Endothelial cell of umbilical vein (primary cell): ENCODE results near the gene GGA1. TPM values are rescaled to one million over a fixed set of nuclear protein-coding genes. Genes with fewer than 3 reads are reported as not detected.
A peak's percentile ranks its signal among the peaks of the same experiment; 100 is the strongest.

Experiments used
- BruUV-seq: library from RNA; stranded (reverse); fragments of 400-500 nt; replicated peaks from 2 replicates; lab custom pipeline; 2021; lab: Mats Ljungman, UMichigan
- CTCF ChIA-PET: fragments of 300-600, 350-600 bp; sonication (Branson Sonifier 250); formaldehyde crosslinking; loops from one replicate; lab custom pipeline; 2021; ENCODE audit warnings: antibody characterized with exemption, inconsistent platforms; lab: Charles Lee
- POLR2A ChIA-PET: fragments of 300-600, 350-600 bp; sonication (Branson Sonifier 250); formaldehyde crosslinking; loops from one replicate; lab custom pipeline; 2021; ENCODE audit warnings: antibody characterized with exemption, inconsistent platforms; lab: Charles Lee
- DNase-seq: peaks from one replicate; pipeline ENCODE4 v3.0.0-alpha.2; 2011; ENCODE audit warnings: low read depth, low spot score
- FAIRE-seq: peaks from 2 replicates; lab custom pipeline; 2011; peaks lifted over from hg19 to GRCh38; lab: Jason Lieb, UNC
- H2AFZ ChIP-seq: 2 replicates; pipeline ENCODE4 v1.6.0; 2012; ENCODE audit warnings: low read depth, low read length, control low read depth, inconsistent platforms
- H3K27ac ChIP-seq: 2 replicates; pipeline ENCODE4 v1.5.1; 2011; ENCODE audit warnings: low read depth, mild to moderate bottlenecking, control low read depth, low read length, moderate library complexity; ENCODE audit not compliant: insufficient read depth
- H3K27me3 ChIP-seq, 2 experiments: 2 replicates each; pipeline versions ENCODE4 v1.6.0 to v1.6.1; 2011; ENCODE audit warnings: low read length in 2 of 2, mixed read lengths in 1 of 2; ENCODE audit not compliant: control insufficient read depth in 2 of 2, insufficient read depth in 2 of 2
- H3K36me3 ChIP-seq, 2 experiments: 2 replicates in 1 of 2; 3 replicates in 1 of 2; pipeline ENCODE4 v1.5.1; 2011; ENCODE audit warnings: low read length in 2 of 2, mild to moderate bottlenecking in 1 of 2, moderate library complexity in 1 of 2; ENCODE audit not compliant: control insufficient read depth in 2 of 2, insufficient read depth in 2 of 2; ENCODE audit errors: extremely low read depth in 1 of 2
- H3K4me1 ChIP-seq: 3 replicates; pipeline ENCODE4 v1.5.1; 2011; ENCODE audit warnings: mild to moderate bottlenecking, low read length; ENCODE audit not compliant: control insufficient read depth, insufficient read depth; ENCODE audit errors: extremely low read depth
- H3K4me2 ChIP-seq: 2 replicates; pipeline ENCODE4 v1.6.1; 2011; ENCODE audit warnings: low read length, control low read depth, mixed read lengths; ENCODE audit not compliant: insufficient read depth
- H3K4me3 ChIP-seq, 3 experiments: fragments of 200-600 bp in 1 of 3; sonication (generic), shearing (Covaris generic) in 1 of 3; replicated peaks in 1 of 3; 2 replicates each; pipeline ENCODE4 v1.5.1; 2011 to 2016; ENCODE audit warnings: control low read depth in 3 of 3, low read length in 3 of 3, mild to moderate bottlenecking in 2 of 3, inconsistent platforms in 1 of 3, low read depth in 1 of 3, moderate library complexity in 1 of 3; ENCODE audit not compliant: insufficient read depth in 1 of 3
- H3K79me2 ChIP-seq: 2 replicates; pipeline ENCODE4 v1.6.0; 2012; ENCODE audit warnings: low read length, inconsistent platforms; ENCODE audit not compliant: control insufficient read depth, insufficient read depth
- H3K9ac ChIP-seq: replicated peaks from 2 replicates; pipeline ENCODE3; 2011; ENCODE audit warnings: low read length, control low read depth; ENCODE audit not compliant: insufficient read depth; ENCODE audit errors: extremely low read depth
- H3K9me1 ChIP-seq: replicated peaks from 3 replicates; pipeline ENCODE4 v1.6.0; 2011; ENCODE audit warnings: mild to moderate bottlenecking, low read length; ENCODE audit not compliant: control insufficient read depth, insufficient read depth; ENCODE audit errors: extremely low read depth
- H3K9me3 ChIP-seq: replicated peaks from 2 replicates; pipeline ENCODE4 v1.5.1; 2012; ENCODE audit warnings: low read length, inconsistent platforms; ENCODE audit not compliant: control insufficient read depth, insufficient read depth
- H4K20me1 ChIP-seq: replicated peaks from 2 replicates; pipeline ENCODE3; 2011; ENCODE audit warnings: mild to moderate bottlenecking, low read length; ENCODE audit not compliant: control insufficient read depth, insufficient read depth; ENCODE audit errors: extremely low read depth
- CTCF ChIP-seq, 2 donors: IDR thresholded peaks; 1 replicate in 1 of 2; 2 replicates in 1 of 2; pipeline ENCODE4 v1.5.1; 2011; ENCODE audit warnings: low read length in 2 of 2, mild to moderate bottlenecking in 2 of 2, moderate library complexity in 2 of 2, control low read depth in 1 of 2, inconsistent platforms in 1 of 2, low read depth in 1 of 2; ENCODE audit not compliant: insufficient read depth in 1 of 2; ENCODE audit errors: extremely low read depth in 1 of 2
- EZH2 ChIP-seq: IDR thresholded peaks from 2 replicates; pipeline ENCODE4 v1.6.1; 2012; ENCODE audit warnings: borderline replicate concordance, low read depth, mild to moderate bottlenecking, moderate library complexity, low read length, inconsistent platforms; ENCODE audit not compliant: severe bottlenecking
- FOS ChIP-seq: IDR thresholded peaks from 2 replicates; pipeline ENCODE4 v1.6.1; 2011; ENCODE audit warnings: mild to moderate bottlenecking, low read length, moderate library complexity, borderline replicate concordance; ENCODE audit not compliant: insufficient read depth
- GATA2 ChIP-seq: IDR thresholded peaks from 2 replicates; pipeline ENCODE4 v1.7.0; 2011; ENCODE audit warnings: low read depth, mild to moderate bottlenecking, moderate library complexity, mixed read lengths, low read length; ENCODE audit not compliant: insufficient read length, insufficient read depth
- JUN ChIP-seq: IDR thresholded peaks from 2 replicates; pipeline ENCODE4 v1.6.1; 2011; ENCODE audit warnings: borderline replicate concordance, low read depth; ENCODE audit not compliant: insufficient read length, insufficient read depth
- MAX ChIP-seq: IDR thresholded peaks from 2 replicates; pipeline ENCODE4 v1.6.1; 2011; ENCODE audit not compliant: insufficient read depth, insufficient read length
- MYC ChIP-seq: IDR thresholded peaks from one replicate; pipeline ENCODE4 v1.6.1; 2011; ENCODE audit warnings: mild to moderate bottlenecking, low read depth, low read length
- POLR2A ChIP-seq: IDR thresholded peaks from 2 replicates; pipeline ENCODE4 v1.6.1; 2012; ENCODE audit warnings: low read depth, mild to moderate bottlenecking, control low read depth, low read length
- POLR2AphosphoS5 ChIP-seq: IDR thresholded peaks from 2 replicates; pipeline ENCODE4 v1.6.1; 2012; ENCODE audit warnings: low read depth, mild to moderate bottlenecking, control low read depth, low read length, moderate library complexity; ENCODE audit not compliant: insufficient read depth
- dilution Hi-C: fragments of 300-500 bp; cut with MboI; formaldehyde crosslinking; loops from one replicate; pipeline ENCODE4 v1.15.0; 2019; ENCODE audit warnings: low sequenced_read_pairs; ENCODE audit not compliant: extremely low pct_ligation_motif_present
- intact Hi-C: fragments of 100-400 bp; cut with micrococcal nuclease; formaldehyde crosslinking; loops from one replicate; pipeline ENCODE4 v1.10.0; 2022
- polyA plus RNA-seq, 4 experiments: library from polyadenylated mRNA; depleted of rRNA in 3 of 4; stranded (reverse) in 3 of 4; unstranded in 1 of 4; fragments of >200 nt; gene quantifications; 2 replicates each; pipeline versions ENCODE4 v1.2.1 to v1.2.3, GENCODE V29; 2011 to 2012; ENCODE audit warnings: missing spikeins in 1 of 4
- total RNA-seq: library from RNA; stranded (reverse); gene quantifications from 2 replicates; pipeline ENCODE4 v1.2.3, GENCODE V29; 2021

GGA1 gene
- total and polyA plus RNA-seq, 2 donors (not counting 3 experiments of a cell fraction or from before 2014, with no cell fraction given): 54.1 to 67.5 TPM

- CTCF ChIA-PET: interaction anchor here (2.1 to 2.3 kb wide), 2 partner anchors 7 to 43 kb away, joined by 7 to 32 read pairs; no protein-coding TSS in a partner anchor
- H3K27ac ChIP-seq: no peak overlapping the region
These were observed 26.5 kb downstream of the GGA1 start for GRCh38 chr22:37635157-37635556.

More at GRCh38 chr22:37635157-37635556, 26.5 kb downstream of the GGA1 start:
- Histone ChIP-seq H3K27me3 (no peaks in the 10 kb centered on the region), H2AFZ (no peak overlapping the region), H3K9me3 (no peaks in the 10 kb centered on the region), H3K9ac (no peak overlapping the region), H3K4me1 (peaks cover 19% of the 10 kb centered on the region), H3K4me2 (no peak overlapping the region), H4K20me1 (no peaks in the 10 kb centered on the region), H3K9me1 (no peaks in the 10 kb centered on the region), H3K79me2 (no peaks in the 10 kb centered on the region), H3K36me3 (no peaks in the 10 kb centered on the region), H3K4me3 (no peak overlapping the region)
- TF ChIP-seq MAX (no peak), JUN (no peak), CTCF (IDR thresholded peaks at IDR 0.05; ENCODE audit: extremely low read depth in 1 of 2, insufficient read depth in 1 of 2, low read depth in 1 of 2, low read length in 2 of 2) (no peak), POLR2AphosphoS5 (no peak), GATA2 (no peak), EZH2 (no peak), FOS (no peak), POLR2A (no peak), MYC (no peak)
- BruUV-seq: no TSS peak
- POLR2A ChIA-PET: no interaction called here
- DNase-seq (no peak), FAIRE-seq (peak; percentile 42)
- dilution Hi-C loops (no loop called here), intact Hi-C loops (no loop called here)
